NCI-H526 (cell line): Measurements from ENCODE around the gene DENND2A.
"Not testable (repeated sequence)": the region's sequence is repeated elsewhere in the genome, so short reads cannot be mapped to it uniquely, and the experiment has no call there.

ENCODE experiments used
- DNase-seq, 2 experiments: peaks; one replicate each; lab custom pipeline; 2025; lab: John Stamatoyannopoulos, UW

Gene DENND2A

GRCh38 chr7:140673774-140674155, 33.2 kb upstream of the DENND2A start:
- peak; percentile 79 to 81 for DNase-seq

DNA sequence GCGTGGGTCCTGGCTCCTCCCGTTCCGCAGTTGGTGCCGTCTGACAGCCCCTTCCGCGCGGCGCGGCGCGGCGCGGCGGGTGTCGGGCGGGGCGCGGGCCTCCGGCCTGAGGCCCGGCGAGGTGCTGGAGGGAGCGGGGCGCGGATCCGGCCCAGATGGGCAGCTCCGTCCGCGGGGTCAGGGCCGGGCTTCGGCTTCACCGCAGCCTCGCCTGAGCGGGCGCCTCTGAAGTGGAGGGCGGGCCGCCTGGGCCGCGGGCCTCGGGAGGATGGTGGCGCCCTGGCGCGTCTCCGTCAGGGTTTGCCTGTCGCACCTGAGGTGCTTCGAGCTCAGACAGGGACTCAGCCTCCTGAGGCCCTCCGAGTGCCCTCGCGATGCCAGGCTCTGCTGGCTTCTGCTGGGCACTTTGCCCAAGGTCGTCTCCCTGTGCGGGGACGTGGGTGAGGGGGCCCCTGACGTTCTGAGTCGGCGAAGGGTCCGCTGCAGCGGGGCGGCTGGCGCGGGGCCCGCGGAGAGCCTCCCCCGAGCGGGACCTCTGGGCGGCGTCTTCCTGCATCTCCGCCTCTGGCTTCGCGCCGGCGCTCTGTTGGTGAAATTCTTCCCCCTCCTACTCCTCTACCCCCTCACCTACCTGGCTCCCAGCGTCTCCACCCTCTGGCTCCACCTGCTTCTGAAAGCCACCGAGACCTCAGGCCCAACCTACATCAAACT, 32.6 kb upstream of the DENND2A start:
- DNase-seq = peak; percentile 87 to 94

DNA sequence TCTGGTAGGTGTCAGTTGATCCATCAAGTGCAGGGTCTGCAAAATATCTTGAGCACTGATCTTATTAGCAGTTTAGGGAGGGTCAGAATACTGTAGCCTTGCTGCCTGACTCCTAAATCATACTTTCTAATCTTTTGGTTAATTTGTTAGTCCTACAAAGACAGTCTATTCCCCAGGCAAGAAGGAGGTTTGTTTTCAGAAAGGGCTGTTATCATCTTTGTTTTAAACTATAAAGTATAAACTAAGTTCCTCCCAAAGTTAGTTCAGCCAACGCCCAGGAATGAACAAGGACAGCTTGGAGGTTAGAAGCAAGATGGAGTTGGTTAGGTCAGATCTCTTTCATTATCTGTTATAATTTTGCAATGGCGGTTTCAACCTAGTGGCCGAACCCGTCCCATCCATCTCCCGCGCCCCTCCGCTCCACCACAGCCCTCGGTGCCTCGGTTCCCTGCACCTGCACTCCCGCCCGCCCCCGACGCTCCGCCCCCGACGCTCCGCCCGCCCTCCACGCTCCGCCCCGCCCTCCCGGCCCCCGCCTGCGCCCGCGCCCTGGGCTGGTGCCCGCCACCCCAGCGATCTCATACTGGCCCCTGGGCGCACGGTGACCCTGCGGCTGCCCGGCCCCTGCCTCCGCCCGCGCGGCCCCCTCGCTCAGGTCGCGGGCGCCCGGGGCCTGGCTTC, 31.9 kb upstream of the DENND2A start, which contains the start of gene ADCK2:
Gene ADCK2, plus strand, starts transcription at position 564 of the 681 bp plus-strand sequence. CDS start 386 bp downstream, outside the sequence.
- peak; percentile 29 to 90 for DNase-seq

GRCh38 chr7:140671966-140672365, 31.4 kb upstream of the DENND2A start:
- DNase-seq = no peak

- DNase-seq = no peak
These were observed 29.8 kb upstream of the DENND2A start for GRCh38 chr7:140670343-140670935.

GRCh38 chr7:140669862-140670261, 29.2 kb upstream of the DENND2A start:
- DNase-seq = not testable (repeated sequence)

- no peak for DNase-seq
These were observed 28.7 kb upstream of the DENND2A start for GRCh38 chr7:140669352-140669751.

DNA sequence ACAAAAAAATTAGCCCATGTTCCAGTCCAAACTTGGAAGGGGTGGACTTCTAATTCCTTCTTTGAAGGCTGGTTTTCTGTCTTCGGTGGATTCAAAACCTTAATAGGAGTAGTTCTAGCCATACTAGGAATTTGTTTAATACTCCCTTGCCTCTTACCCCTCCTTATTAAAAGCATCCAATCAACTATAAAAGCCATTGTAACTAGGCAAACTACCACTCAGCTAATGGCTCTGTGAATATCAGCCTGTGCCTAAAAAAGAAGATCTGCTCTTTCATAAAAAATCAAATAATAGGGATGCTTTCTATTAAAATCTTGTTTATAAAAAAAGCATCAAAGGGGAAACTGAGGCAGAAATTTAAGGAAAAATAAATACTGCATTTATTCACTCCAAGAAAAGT, 28.0 kb upstream of the DENND2A start:
- no peak for DNase-seq

DNA sequence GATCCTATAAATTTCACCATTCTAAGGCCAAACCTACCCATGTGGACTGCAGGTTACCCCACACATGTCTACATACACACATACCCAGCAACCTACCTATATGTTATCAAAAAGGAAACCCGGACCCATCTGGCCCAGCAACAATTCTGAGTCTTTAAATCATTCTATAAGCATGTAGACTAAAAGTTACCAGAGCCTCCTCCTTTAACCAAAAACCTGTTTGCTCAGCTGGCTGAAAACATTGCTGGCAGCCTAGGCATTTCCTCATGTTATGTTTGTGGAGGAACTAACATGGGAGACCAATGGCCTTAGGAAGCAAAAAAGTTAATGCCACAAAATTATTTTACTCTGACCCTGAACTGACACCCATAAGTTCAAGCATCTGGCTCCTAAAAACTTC, 26.9 kb upstream of the DENND2A start:
- DNase-seq = no peak

- not testable (repeated sequence) for DNase-seq
These were observed 22.3 kb upstream of the DENND2A start for GRCh38 chr7:140662938-140663337.

DNA sequence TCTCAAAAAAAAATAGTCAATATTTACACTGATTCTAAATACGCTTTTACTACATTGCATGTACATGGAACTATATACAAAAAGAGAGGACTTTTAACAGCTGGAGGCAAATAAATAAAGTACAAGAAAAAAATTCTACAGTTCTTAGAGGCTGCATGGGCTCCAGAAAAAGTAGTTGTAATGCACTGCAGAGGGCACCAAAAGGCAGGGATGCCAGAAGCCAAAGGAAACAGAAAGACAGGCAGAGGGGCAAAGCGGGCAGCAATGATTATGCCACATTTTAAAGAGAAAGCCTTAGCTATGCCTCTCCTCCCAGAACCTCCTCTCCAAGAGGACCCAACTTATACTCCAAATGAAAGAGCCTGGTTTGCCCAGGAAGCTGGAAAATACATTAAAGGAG, 20.5 kb upstream of the DENND2A start:
- DNase-seq = peak in 1 of 2 experiments; percentile 20

DNA sequence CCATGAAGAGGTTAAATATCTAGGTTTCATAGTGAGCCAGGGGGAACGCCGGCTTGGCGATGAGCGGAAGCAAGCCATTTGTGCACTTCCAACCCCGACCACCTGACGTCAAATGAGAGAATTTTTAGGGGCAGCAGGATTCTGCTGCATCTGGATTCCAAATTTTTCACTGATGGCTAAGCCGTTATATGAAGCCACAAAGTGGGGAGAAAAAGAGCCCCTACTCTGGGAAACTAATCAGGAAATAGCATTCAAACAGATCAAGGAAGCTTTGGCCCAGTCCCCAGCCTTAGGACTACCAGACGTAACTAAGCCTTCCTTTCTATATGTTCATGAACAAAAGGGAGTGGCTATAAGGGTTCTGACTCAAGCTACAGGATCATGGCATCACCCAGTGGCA, 19.2 kb upstream of the DENND2A start:
- DNase-seq = no peak

DNA sequence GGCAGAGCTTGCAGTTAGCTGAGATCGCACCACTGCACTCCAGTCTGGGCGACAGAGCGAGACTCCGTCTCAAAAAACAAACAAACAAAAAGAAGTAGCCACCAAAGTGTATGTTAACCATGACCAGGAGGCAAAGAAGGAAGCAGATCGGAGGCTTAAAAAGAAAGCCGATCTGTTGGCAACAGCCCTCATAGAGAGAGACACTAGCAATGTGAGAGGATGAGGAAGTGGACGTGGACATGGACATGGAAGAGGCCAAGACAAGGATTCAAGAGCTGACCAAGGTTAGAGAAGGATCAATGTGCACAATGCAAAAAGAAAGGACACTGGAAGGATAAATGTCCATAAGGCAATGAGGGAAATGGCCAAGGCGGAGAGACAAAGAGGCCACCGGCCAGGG, 17.3 kb upstream of the DENND2A start:
- DNase-seq = no peak

DNA sequence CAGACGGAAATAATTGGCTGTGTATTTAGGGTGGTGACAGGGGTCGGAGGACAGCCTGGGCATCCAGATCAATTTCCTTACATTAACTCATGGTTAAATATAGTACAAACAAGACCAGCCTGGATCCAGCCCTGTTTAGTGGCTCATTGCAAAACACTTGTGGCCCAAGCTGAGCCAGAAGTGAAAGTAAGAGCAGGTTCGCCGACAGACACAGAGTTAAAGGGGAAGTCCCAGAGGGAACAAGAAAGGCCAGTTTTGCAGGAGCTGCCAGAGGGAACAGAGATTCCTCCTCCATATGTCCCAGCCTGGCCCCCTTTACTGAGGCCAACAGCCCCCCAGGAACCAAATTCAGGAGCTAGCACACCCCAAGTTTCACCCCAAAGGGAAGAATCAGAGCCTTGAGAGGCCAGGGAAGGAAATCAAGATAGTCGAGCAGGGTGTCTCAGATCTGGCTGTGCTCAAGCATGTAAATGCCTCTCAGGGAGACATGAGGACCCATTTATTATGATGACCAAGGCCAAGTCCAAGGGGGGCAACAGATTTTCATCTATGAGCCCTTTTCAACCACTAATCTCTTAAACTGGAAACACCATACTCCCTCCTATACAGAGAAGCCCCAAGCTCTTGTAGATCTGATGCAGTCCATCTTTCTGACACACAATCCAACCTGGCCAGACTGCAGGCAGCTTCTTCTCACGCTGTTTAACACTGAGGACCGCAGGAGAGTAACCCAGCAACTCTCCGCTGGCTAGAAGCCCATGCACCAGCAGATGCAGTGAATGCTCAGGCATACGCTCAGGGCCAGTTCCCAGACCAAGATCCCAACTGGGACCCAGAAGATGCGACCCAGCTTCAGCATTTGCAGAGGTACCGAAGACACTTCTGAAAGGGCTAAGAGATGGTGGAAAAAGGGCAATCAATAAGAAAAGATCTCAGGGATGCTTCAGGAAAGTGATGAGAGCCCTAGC, 16.2 kb upstream of the DENND2A start:
- peak in 1 of 2 experiments; percentile 47 for DNase-seq

GRCh38 chr7:140655511-140656408, 15.1 kb upstream of the DENND2A start:
- DNase-seq = no peak

DNA sequence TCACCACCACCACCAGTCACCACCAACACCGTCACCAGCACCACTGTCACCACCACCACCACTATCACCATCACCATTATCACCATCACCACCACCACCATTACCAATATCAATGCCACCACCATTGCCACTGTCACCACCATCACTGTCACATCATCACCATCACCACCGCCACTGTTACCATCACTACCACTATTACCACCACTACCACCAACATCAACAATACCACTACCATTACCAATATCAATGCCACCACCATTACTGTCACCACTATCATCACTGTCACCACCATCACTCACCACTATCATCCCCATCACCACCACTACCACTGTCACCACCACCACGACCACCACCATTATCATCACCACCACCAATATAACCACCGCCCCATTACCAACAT, 14.0 kb upstream of the DENND2A start:
- DNase-seq = no peak

DNA sequence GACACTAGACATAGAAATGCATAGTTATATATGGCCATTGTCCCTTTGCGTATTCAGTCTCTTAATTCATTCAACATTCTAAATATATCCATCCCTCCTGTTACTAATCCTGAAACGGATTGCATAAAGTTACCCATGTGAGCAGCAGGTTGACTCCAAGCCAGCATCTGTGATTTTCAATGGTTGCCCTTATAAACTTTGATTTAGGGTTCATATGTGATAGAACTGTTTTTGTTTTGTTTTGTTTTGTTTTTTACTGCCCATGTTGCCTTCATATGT, 13.4 kb upstream of the DENND2A start:
- no peak for DNase-seq

DNA sequence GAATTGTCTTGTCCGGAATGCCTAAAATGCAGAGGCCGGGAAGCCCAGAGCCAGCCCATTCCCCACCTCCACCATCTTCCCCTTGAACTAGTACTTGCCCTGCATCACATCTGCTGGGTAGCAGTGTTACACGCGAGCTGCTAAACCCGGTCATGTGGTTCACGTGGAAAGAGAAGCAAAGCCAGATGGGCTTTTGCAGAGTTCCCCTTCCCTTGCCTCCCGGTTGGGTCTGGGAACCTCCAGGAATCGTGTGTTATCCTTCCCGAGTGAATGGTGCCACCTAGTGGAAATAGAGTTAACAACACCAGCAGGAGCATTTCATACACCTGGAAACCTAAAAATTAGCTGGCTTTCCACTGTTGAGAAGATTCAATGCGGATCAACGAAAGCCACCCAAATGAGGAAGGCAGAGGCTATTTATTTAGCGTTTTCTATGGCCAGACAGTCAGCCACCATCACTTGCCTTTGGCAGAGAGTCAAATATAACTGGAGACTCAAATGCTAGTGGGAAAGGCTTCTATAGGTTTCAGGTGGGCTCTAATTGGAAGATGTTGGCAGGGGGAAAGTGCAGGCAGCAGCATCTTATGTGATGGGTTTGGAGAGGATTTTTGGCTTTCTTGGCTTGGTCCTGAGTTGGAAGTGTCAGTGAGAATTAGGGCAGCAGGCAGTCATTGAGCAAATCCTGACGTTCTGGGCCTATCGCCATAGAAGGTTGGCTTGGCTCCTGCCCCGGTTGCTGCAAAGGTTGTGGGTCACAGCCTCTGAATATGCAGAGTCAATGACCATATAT, 12.9 kb upstream of the DENND2A start:
- DNase-seq = peak; percentile 80 to 94

GRCh38 chr7:140650367-140650766, 9.8 kb upstream of the DENND2A start:
- no peak for DNase-seq

DNA sequence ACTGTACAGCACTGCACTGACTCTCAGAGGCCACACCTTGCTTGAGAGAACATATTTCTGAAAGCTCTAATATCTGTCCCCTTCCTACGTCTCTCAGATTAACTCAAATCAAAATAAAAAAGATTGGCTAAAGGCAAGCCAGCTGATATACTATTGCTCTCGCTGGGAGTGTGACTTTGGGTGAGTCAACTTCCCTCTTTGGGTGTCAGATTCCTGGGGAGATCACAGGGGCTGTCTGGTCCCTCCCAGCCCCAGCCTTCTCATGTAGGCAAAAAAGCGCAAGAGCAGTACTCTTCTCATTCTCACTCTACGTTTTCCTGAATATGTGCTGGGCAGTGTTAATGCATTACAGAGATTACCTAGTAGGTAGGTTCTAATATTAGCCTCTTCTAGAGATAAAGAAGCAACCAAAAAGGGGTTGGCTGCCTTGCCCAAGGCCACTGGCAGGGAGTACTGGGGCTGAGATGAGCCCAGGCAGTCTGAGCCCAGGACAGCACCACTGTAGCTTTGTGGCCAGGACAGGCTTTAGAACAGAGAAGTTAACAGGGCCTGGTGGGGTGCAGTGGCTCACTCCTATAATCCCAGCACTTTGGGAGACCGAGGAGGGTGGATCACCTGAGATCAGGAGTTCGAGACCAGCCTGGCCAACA, 9.1 kb upstream of the DENND2A start:
- DNase-seq = no peak
